ACHN (cell line): ENCODE measurements around the gene C16orf78.

Experiments used
- DNase-seq: peaks from one replicate; pipeline ENCODE4 v3.0.0-alpha.2; 2015
- in situ Hi-C: cut with HindIII; loops from 2 replicates; pipeline ENCODE4 v1.10.0; 2017; ENCODE audit warnings: low sequenced_read_pairs, low pct_ligation_motif_present, low pct_unique_long_range_greater_than_20kb

The C16orf78 gene

DNA sequence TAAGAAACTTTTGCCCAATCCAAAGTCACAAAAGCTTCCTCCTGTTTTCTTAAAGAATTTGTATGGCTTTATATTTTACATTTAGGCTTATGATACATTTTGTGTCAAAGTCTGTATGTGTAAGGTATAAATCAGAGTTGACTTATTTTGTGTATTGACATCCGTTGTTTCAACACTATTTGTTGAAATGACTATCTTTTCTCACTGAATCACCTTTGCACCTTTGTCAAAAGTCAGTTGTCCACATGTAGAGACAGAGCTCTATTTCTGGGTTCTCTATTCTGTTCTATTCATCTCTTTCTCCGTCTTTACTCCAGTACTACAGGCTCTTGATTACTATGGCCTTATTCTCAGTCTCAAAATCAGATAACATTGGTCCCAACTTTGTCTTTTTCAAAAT lies 73.2 kb downstream of the C16orf78 start:
- no peak for DNase-seq

More for the DNA sequence above, 73.2 kb downstream of the C16orf78 start:
- in situ Hi-C loops, result no loop called here
